GM23248 (cell line): ENCODE results near the gene FAT4.

Experiments
- EZH2 ChIP-seq: fragments of 200-600 bp; sonication (generic); IDR thresholded peaks from 2 replicates; pipeline ENCODE4 v1.6.1; 2018; ENCODE audit warnings: antibody characterized with exemption, mild to moderate bottlenecking; ENCODE audit not compliant: insufficient read depth, poor library complexity, severe bottlenecking
- EZH2phosphoT487 ChIP-seq: fragments of 200-600 bp; sonication (generic); IDR thresholded peaks from 2 replicates; pipeline ENCODE4 v1.6.1; 2018; ENCODE audit warnings: antibody characterized with exemption, moderate library complexity, mild to moderate bottlenecking, low read depth; ENCODE audit not compliant: insufficient read depth

GRCh38 chr4:125265846-125266245, 48.9 kb upstream of the FAT4 start:
- TF ChIP-seq EZH2 (no peak), EZH2phosphoT487 (no peak)
